C1 segment of cervical spinal cord (tissue), 14 donors: ENCODE measurements around the gene DUSP18.
A peak's percentile ranks its signal among the peaks of the same experiment; 100 is the strongest.
"Not testable (repeated sequence)": the region's sequence is repeated elsewhere in the genome, so short reads cannot be mapped to it uniquely, and the experiment has no call there.

Experiments used
- DNase-seq, 14 donors: peaks; one replicate each; lab custom pipeline; 2025; lab: John Stamatoyannopoulos, UW

DUSP18 gene

DNA sequence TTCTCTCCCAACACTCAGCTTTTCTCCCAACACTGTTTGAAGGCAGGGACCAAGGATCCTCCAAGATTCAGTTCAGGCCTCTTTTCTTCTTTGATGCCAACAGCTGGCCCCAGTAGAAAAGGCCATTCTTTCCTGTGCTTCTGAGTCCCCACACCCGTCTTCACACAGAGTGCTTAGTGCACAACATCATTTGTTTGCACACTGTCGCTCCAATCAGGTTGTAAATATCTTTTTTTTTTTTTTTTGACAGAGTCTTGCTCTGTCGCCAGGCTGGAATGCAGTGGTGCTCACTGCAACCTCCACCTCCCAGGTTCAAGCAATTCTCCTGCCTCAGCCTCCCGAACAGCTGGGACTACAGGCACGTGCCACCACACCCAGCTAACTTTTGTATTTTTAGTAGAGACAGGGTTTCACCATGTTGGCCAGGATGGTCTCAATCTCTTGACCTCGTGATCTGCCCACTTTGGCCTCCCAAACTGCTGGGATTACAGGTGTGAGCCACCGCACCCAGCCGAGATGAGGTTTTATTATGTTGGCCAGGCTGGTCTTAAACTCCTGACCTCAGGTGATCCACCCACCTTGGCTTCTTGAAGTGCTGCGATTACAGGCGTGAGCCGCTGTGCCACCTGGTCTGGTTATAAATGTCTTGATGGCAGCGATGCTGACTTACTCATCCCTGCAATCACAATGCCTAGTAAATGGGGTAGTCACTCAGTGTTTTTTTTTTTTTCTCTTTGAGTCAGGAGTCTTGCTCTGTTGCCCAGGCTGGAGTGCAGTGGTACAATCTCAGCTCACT, 12.4 kb upstream of the DUSP18 start:
- not testable (repeated sequence) for DNase-seq

GRCh38 chr22:30676565-30676964, 8.9 kb upstream of the DUSP18 start:
- not testable (repeated sequence) for DNase-seq

DNA sequence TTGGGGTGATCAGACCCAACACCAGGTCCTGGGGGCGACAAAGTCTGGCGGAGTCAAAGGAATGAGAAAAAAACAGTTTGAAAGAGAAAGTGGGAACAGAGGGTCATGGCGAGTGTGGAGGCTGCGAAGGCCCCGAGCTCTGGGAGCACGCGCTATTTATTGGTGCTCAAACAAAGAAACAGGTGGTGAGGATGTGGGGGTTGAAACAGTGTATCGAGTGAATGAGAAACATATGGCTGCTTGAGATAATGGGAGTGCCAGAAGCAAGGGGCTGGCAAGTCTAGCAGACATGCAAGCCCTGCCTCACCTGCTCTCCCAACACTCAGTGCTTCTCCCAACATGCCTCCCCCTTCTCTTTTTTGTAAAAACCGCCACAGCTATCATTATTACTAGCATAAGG, 7.8 kb upstream of the DUSP18 start:
- DNase-seq: peak in 1 of 14 donors; percentile 28

- no peak for DNase-seq
Measured at GRCh38 chr22:30674482-30674881, 6.8 kb upstream of the DUSP18 start.

- no peak for DNase-seq
Measured at GRCh38 chr22:30673136-30673535, 5.5 kb upstream of the DUSP18 start.

- DNase-seq: no peak
Measured at GRCh38 chr22:30671071-30671470, 3.4 kb upstream of the DUSP18 start.

DNA sequence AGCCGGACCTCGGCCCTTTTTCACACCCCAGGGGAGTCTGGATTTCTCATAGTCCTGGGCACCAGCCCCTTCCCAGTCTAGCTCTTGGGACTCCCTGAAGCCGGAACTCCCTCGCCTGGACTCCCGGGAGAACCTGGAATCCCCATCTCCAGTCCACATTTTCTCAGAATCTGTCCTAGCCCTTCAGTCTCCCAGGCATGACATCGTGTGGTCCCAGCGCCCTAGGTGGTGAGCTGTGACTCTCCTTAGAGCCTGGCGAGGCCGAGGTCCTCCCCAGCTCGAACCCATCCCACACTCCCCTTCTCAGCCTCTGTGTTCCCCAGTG, 673 bp upstream of the DUSP18 start:
- no peak for DNase-seq

DNA sequence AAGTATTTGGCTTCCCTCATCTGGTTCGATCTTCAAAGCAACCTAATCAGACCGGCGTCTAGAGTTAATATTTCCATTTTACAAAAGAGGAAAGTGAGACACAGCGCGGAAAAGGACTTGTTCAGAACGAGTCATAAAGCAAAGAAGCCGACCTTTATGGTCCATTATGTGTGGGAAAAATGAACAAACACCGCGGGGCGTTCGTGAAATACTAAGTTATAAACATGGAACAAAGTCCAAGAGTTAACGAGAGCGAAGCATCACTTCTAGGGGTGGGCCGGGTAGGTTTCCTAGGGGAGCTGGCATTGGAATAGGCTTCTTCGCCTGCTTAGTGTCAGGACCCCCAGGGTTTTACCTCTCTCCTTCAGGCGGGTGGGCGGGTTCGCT, 575 bp downstream of the DUSP18 start:
- no peak for DNase-seq

- no peak for DNase-seq
Measured at GRCh38 chr22:30665786-30666185, 1.9 kb downstream of the DUSP18 start.

DNA sequence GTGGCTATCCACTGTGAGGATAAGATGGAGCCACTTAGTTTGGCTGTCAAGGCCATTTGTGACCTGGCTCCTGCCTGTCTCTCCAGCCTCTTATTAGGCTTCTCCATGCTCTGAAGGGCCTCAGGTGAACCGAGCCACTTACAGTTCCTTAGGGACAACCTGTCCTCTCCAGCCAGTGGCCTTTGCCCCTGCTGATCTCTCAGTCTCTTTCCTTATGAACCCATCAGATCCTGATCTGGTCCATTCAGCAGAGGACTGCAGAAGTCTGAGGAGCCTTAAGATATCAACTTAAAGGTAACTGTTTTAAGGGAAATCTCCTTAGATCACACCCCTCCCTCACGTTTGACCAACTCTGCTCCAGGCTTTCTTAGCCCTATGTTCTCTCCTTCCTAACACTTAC, 2.4 kb downstream of the DUSP18 start:
- DNase-seq: no peak

DNA sequence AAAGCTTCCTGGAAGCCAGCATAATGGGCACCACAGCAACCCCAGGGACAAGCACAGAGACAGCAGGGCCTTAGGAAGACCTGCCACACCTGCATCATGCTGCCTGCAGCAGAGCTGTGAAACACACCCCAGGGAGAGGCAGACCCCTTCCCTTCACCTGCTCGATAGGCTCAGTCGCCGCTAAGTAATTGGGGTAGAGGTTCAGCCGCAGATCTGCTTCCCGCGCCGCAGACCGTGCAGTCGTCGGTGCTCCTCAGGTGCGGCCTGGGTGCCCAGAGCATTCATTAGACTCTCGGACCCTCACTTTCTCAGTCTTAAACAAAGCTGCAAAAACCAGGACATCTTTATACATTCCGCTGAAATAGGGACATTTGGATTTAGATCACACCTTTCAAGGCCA, 2.9 kb downstream of the DUSP18 start:
- no peak for DNase-seq

DNA sequence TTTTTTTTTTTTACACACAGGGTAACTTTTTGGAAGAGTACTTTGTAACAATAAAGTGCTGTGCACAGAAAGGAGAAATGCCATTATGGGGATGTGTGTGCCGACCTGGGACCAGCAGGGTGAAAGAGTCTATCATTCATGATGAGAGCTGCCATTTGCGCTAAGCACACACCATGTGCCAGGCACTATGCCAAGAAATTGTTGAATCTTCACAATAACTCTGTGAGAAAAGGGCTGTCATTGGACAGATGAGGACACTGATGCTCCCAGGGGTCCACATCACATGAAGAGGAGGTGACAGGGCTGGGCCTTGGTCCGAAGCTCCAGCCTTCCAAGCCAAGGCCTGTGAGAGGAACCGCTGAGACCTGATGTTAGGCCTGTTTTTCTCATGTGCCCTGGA, 5.6 kb downstream of the DUSP18 start:
- DNase-seq: no peak

DNA sequence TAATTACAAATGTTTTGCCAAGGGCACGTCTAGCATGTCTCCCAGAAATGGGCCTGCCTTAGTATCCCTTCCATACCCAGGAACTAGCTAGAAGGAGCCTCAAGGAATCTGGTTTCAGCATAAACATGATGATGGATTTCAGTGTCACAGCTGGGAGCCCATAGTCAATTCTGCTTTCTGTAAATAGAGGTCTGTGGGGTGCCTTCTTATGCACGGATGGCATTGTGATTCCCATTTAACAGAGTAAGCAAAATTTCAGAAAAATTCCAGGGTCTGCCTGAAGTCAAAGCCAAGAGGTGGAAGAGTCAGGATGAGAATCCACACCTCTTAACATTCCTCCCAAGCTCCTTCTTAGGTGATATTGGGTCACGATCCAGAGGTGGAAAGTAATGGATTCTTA, 12.1 kb downstream of the DUSP18 start:
- no peak for DNase-seq

GRCh38 chr22:30654361-30654760, 13.3 kb downstream of the DUSP18 start:
- DNase-seq: no peak

GRCh38 chr22:30652852-30653251, 14.8 kb downstream of the DUSP18 start:
- no peak for DNase-seq

DNA sequence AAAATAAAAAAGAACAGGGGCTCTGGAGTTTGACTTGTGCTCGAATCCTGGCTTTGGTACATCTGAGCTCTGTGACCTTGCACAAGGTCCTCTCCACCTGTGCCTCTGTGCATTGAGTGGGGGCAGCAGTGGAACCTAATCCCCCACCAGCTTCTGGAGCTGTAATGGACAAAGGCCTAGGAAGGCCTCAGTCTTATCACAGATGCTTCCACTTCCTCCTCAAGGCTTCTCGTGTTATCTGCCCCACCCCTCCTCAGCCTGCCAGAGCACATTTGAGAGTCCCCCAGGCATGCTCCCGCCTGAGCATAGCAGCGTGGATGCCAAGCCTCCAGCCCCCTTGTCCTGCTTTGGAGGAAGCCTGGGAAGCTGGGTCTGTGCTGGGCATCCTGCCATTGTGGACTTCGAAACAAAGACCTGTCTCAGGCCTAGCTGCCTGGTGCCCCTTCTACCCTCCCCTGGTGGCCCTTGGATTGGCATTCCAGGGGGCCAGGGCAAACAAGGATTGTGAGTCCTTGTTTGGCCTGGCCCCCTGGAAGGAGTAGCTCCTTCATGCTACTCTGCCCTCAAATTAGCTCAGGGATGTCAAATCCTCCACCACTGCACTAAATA, 17.1 kb downstream of the DUSP18 start:
- DNase-seq: peak in 11 of 14 donors; percentile 7 to 77 (median 51)

- DNase-seq: peak in 1 of 14 donors; percentile 9
Measured at GRCh38 chr22:30649430-30650007, 18.2 kb downstream of the DUSP18 start.

GRCh38 chr22:30648825-30649224, 18.9 kb downstream of the DUSP18 start:
- DNase-seq: no peak

- DNase-seq: no peak
Measured at GRCh38 chr22:30647536-30647935, 20.1 kb downstream of the DUSP18 start.

DNA sequence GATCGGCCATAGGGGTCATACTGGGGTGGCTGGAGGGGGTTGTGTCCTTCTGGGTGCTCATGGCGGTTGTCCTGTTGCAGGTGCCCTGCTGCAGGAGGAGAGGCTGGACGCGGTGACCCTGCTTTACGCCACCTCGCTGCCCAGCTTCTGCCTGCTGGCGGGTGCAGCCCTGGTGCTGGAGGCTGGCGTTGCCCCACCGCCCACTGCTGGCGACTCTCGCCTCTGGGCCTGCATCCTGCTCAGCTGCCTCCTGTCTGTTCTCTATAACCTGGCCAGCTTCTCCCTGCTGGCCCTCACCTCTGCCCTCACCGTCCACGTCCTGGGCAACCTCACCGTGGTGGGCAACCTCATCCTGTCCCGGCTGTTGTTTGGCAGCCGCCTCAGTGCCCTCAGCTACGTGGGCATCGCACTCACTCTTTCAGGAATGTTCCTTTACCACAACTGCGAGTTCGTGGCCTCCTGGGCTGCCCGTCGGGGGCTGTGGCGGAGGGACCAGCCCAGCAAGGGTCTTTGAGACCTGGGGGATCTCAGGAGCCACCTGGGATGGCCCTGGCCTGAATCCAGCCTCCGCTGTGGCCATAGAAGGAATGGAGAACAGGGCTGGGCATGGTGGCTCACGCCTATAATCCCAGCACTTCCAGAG, 21.0 kb downstream of the DUSP18 start:
- no peak for DNase-seq

DNA sequence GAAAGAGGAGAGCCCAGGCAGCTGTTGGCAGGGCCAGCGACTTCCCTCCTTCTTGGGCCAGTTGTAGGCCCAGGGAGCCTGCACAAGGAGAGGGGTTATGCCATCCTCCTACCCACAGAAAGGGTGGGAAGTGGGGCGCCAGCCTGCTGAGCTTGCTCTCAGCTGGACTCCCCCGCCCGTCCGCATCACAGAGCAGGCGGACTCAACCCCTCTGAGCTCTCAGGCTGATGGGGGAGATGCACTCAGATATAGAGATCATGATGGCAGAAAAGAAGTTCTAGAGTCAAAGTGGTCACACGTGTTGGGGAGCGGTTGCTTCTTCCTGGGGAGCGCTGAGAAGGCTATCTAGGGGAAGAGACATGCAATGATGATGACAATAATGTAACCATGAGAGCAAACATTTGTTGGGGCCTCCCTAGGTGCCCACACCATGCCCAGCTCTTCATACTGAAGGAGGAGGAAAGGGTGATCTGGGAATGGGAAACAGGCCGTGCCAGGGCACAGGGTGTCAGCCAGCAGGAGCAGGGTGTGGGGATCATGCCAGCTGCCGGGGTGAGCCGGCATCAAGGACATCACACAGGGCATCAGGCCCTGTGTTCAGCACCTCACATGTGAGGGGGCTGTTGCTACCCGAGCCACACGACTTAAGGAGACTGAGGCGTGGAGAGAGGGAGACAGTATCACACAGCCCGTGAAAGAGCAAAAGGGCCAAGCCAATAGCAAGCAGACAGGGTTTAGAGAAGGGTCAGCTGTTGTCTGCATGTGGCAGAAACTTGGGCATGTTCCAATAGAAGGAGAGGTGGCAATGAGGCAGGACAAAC, 24.4 kb downstream of the DUSP18 start:
- peak in 5 of 14 donors; percentile 12 to 41 (median 28) for DNase-seq
